ENCODE results near the gene ABCD3.
"Not testable (repeated sequence)": the region's sequence is repeated elsewhere in the genome, so short reads cannot be mapped to it uniquely, and the experiment has no call there.

ABCD3 gene

GRCh38 chr1:94440088-94440487, 21.9 kb downstream of the ABCD3 start:
- no peak for TF ChIP-seq TAF1 (IDR thresholded peaks at IDR 0.05; ENCODE audit: borderline replicate concordance, low read depth, low read length)
- no peak for TF ChIP-seq POLR2A (IDR thresholded peaks at IDR 0.05; ENCODE audit: low read depth, low read length)
- TF ChIP-seq POLR2AphosphoS5 (IDR thresholded peaks at IDR 0.05; ENCODE audit: low read depth, low read length) = no peak
- FAIRE-seq (no peak), DNase-seq (ENCODE audit: insufficient read length) (no peak)

GRCh38 chr1:94443067-94443466, 24.9 kb downstream of the ABCD3 start:
- DNase-seq (ENCODE audit: insufficient read length); FAIRE-seq: not testable (repeated sequence)

GRCh38 chr1:94444819-94445218, 26.6 kb downstream of the ABCD3 start:
- not testable (repeated sequence) for DNase-seq (ENCODE audit: insufficient read length); FAIRE-seq

GRCh38 chr1:94445733-94446132, 27.5 kb downstream of the ABCD3 start:
- not testable (repeated sequence) for FAIRE-seq; DNase-seq (ENCODE audit: insufficient read length)

GRCh38 chr1:94446177-94446576, 28.0 kb downstream of the ABCD3 start:
- not testable (repeated sequence) for DNase-seq (ENCODE audit: insufficient read length); FAIRE-seq

GRCh38 chr1:94448741-94449140, 30.6 kb downstream of the ABCD3 start:
- not testable (repeated sequence) for DNase-seq (ENCODE audit: insufficient read length); FAIRE-seq

GRCh38 chr1:94456736-94457135, 38.5 kb downstream of the ABCD3 start:
- no peak for TF ChIP-seq POLR2AphosphoS5 (IDR thresholded peaks at IDR 0.05; ENCODE audit: low read depth, low read length)
- no peak for FAIRE-seq
- no peak for DNase-seq (ENCODE audit: insufficient read length)

GRCh38 chr1:94462606-94463005, 44.4 kb downstream of the ABCD3 start:
- FAIRE-seq (no peak), DNase-seq (ENCODE audit: insufficient read length) (no peak)
- no peak for TF ChIP-seq POLR2A (IDR thresholded peaks at IDR 0.05; ENCODE audit: low read depth, low read length)
- no peak for TF ChIP-seq POLR2AphosphoS5 (IDR thresholded peaks at IDR 0.05; ENCODE audit: low read depth, low read length)
- TF ChIP-seq TAF1 (IDR thresholded peaks at IDR 0.05; ENCODE audit: borderline replicate concordance, low read depth, low read length) = no peak

- FAIRE-seq (no peak), DNase-seq (ENCODE audit: insufficient read length) (no peak)
- TF ChIP-seq POLR2AphosphoS5 (IDR thresholded peaks at IDR 0.05; ENCODE audit: low read depth, low read length) (no peak), POLR2A (IDR thresholded peaks at IDR 0.05; ENCODE audit: low read depth, low read length) (no peak), TAF1 (IDR thresholded peaks at IDR 0.05; ENCODE audit: borderline replicate concordance, low read depth, low read length) (no peak)
Measured at GRCh38 chr1:94463056-94463764, 45.0 kb downstream of the ABCD3 start.

- TF ChIP-seq POLR2A (IDR thresholded peaks at IDR 0.05; ENCODE audit: low read depth, low read length) (no peak), POLR2AphosphoS5 (IDR thresholded peaks at IDR 0.05; ENCODE audit: low read depth, low read length) (no peak), TAF1 (IDR thresholded peaks at IDR 0.05; ENCODE audit: borderline replicate concordance, low read depth, low read length) (no peak)
- DNase-seq (ENCODE audit: insufficient read length) (no peak), FAIRE-seq (peak; percentile 74)
Measured at GRCh38 chr1:94463765-94464330, 45.7 kb downstream of the ABCD3 start.

GRCh38 chr1:94468708-94469107, 50.5 kb downstream of the ABCD3 start:
- FAIRE-seq (no peak), DNase-seq (ENCODE audit: insufficient read length) (no peak)

GRCh38 chr1:94471271-94471670, 53.1 kb downstream of the ABCD3 start:
- TF ChIP-seq POLR2AphosphoS5 (IDR thresholded peaks at IDR 0.05; ENCODE audit: low read depth, low read length) (no peak), TAF1 (IDR thresholded peaks at IDR 0.05; ENCODE audit: borderline replicate concordance, low read depth, low read length) (no peak), POLR2A (IDR thresholded peaks at IDR 0.05; ENCODE audit: low read depth, low read length) (no peak)
- DNase-seq (ENCODE audit: insufficient read length) (no peak), FAIRE-seq (no peak)

More at GRCh38 chr1:94468708-94469107, 50.5 kb downstream of the ABCD3 start:
- TF ChIP-seq POLR2A (IDR thresholded peaks at IDR 0.05; ENCODE audit: low read depth, low read length) (no peak), POLR2AphosphoS5 (IDR thresholded peaks at IDR 0.05; ENCODE audit: low read depth, low read length) (no peak), TAF1 (IDR thresholded peaks at IDR 0.05; ENCODE audit: borderline replicate concordance, low read depth, low read length) (no peak)

- no peak for FAIRE-seq
- no peak for DNase-seq (ENCODE audit: insufficient read length)
- no peak for TF ChIP-seq TAF1 (IDR thresholded peaks at IDR 0.05; ENCODE audit: borderline replicate concordance, low read depth, low read length)
- no peak for TF ChIP-seq POLR2A (IDR thresholded peaks at IDR 0.05; ENCODE audit: low read depth, low read length)
- no peak for TF ChIP-seq POLR2AphosphoS5 (IDR thresholded peaks at IDR 0.05; ENCODE audit: low read depth, low read length)
Measured at GRCh38 chr1:94475232-94475631, 57.0 kb downstream of the ABCD3 start.

All from GM12892 (cell line).